SK-N-MC (cell line): ENCODE results near the gene OSCP1.
A peak's percentile ranks its signal among the peaks of the same experiment; 100 is the strongest.

Source experiments
- DNase-seq: peaks from one replicate; pipeline ENCODE4 v3.0.0-alpha.2; 2011; ENCODE audit warnings: low read depth, low spot score
- H3K27ac ChIP-seq: fragments of 200-600 bp; sonication (generic); 2 replicates; pipeline ENCODE4 v1.5.1; 2016; ENCODE audit warnings: mixed run types
- H3K36me3 ChIP-seq: fragments of 200-600 bp; sonication (generic); 2 replicates; pipeline ENCODE4 v1.6.1; 2017; ENCODE audit warnings: antibody characterized with exemption, low read length, mixed read lengths; ENCODE audit not compliant: insufficient read depth
- H3K4me3 ChIP-seq: fragments of 200-600 bp; sonication (generic); 2 replicates; pipeline ENCODE4 v1.5.1; 2016
- H3K9ac ChIP-seq: fragments of 200-600 bp; sonication (generic); 2 replicates; pipeline ENCODE4 v1.8.0; 2017; ENCODE audit warnings: mixed run types, mixed read lengths; ENCODE audit not compliant: insufficient read length
- H3K9me3 ChIP-seq: fragments of 200-600 bp; sonication (generic); 2 replicates; pipeline ENCODE4 v1.6.1; 2017; ENCODE audit warnings: low read depth, mild to moderate bottlenecking, antibody characterized with exemption, low read length, moderate library complexity, mixed read lengths
- EZH2 ChIP-seq: fragments of 200-600 bp; sonication (generic); IDR thresholded peaks from one replicate; pipeline ENCODE4 v1.6.1; 2017; ENCODE audit warnings: antibody characterized with exemption
- FOXP2 ChIP-seq: optimal IDR thresholded peaks from 2 replicates; pipeline ENCODE3; 2011; ENCODE audit warnings: mild to moderate bottlenecking, moderate library complexity; ENCODE audit not compliant: insufficient read depth; ENCODE audit errors: extremely low read length, control extremely low read depth
- POLR2AphosphoS5 ChIP-seq: IDR thresholded peaks from 2 replicates; pipeline ENCODE4 v1.6.1; 2012; ENCODE audit warnings: mild to moderate bottlenecking, low read depth, low read length, borderline replicate concordance

Gene OSCP1

DNA sequence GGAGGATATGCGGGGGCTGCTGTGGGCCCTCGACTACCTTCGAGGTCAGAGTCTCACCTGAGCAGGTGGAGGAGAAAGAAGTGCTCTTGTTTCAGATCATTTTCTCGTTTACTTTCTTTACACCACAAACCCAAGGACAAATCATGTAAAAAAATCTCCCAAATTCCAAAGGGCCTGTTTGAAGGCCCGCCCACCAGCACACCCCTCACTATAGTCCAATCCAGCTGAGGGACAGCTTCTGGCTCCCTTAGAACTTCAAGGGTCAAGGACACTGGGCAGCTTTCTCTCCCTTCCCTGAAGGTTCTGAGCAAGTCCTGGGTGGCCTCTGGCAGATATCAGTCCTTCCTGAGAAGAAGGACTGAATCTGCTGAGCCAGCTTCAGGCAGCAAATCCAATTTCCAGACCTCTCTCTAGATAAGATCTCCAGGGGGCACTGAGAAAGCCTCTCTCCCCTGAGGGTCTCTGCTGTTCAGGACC is 70.1 kb downstream of the OSCP1 start:
- no peak for DNase-seq
- peak overlapping the region; percentile 67 for H3K27ac ChIP-seq
- TF ChIP-seq POLR2AphosphoS5, result no peak
- TF ChIP-seq EZH2, result no peak
- no peak for TF ChIP-seq FOXP2
- peak overlapping the region; percentile 48 for H3K9ac ChIP-seq
- no peak overlapping the region for H3K4me3 ChIP-seq
- peaks cover 19% of the 10 kb centered on the region; the same call in 1 of the 2 replicates for H3K36me3 ChIP-seq
- H3K9me3 ChIP-seq, result no peaks in the 10 kb centered on the region

GRCh38 chr1:36377791-36378492 is 72.3 kb downstream of the OSCP1 start:
- TF ChIP-seq EZH2, result no peak
- no peak for TF ChIP-seq POLR2AphosphoS5
- TF ChIP-seq FOXP2, result no peak
- H3K9me3 ChIP-seq, result no peaks in the 10 kb centered on the region
- no peak overlapping the region for H3K4me3 ChIP-seq
- no peak overlapping the region for H3K9ac ChIP-seq
- H3K36me3 ChIP-seq, result peaks cover 23% of the 10 kb centered on the region; the same call in 1 of the 2 replicates
- no peak for DNase-seq
- peak overlapping the region; percentile 50 for H3K27ac ChIP-seq

DNA sequence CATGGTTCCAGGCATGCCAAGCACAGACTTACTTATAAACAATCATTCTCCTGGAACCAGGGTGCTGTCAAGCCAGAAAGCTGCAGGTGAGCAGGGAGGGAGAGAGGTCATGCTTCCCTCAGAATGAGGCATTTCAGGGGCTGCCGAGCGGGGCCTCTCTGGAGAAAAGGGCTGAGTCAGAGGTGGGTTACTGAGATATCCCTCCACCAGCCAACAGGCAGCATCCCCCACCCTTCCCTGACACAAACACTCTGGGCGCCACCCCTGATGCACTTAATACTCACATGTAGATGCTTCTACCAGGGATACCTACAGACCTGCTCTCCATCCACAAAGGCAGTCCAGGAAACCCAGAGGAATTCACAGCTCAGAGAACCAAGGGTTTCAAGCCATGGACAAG is 77.6 kb downstream of the OSCP1 start:
- H3K9ac ChIP-seq, result peak overlapping the region; percentile 15
- peaks cover 27% of the 10 kb centered on the region for H3K36me3 ChIP-seq
- peak overlapping the region; percentile 64 for H3K27ac ChIP-seq
- H3K4me3 ChIP-seq, result no peak overlapping the region
- no peak for DNase-seq
- no peak for TF ChIP-seq POLR2AphosphoS5
- no peak for TF ChIP-seq EZH2
- TF ChIP-seq FOXP2, result no peak
- no peaks in the 10 kb centered on the region for H3K9me3 ChIP-seq

- TF ChIP-seq EZH2, result no peak
- TF ChIP-seq FOXP2, result no peak
- no peak for TF ChIP-seq POLR2AphosphoS5
- peak overlapping the region; percentile 55; the same call in 1 of the 2 replicates for H3K27ac ChIP-seq
- H3K9ac ChIP-seq, result peak overlapping the region; percentile 29
- peaks cover 41% of the 10 kb centered on the region for H3K36me3 ChIP-seq
- no peak for DNase-seq
- 0 out of 2 replicates have a peak overlapping the region, but pooled peaks have one; percentile 14 for H3K4me3 ChIP-seq
- no peaks in the 10 kb centered on the region for H3K9me3 ChIP-seq
These were observed 81.0 kb downstream of the OSCP1 start for GRCh38 chr1:36369061-36369861.
